ENCODE measurements around the gene RSPH4A. TPM values are rescaled to one million over a fixed set of nuclear protein-coding genes. Genes with fewer than 3 reads are reported as not detected.

RSPH4A gene
- total RNA-seq, 4 donors from 2014 or later = 0.29 to 0.50 TPM; not detected in 2

- no peak overlapping the region for H3K27ac ChIP-seq (replicated peaks in 1 of 4)
- H3K27me3 ChIP-seq = no peaks in the 10 kb centered on the region
- H3K4me1 ChIP-seq = no peaks in the 10 kb centered on the region
- H3K36me3 ChIP-seq = peaks cover 8 to 35% (median 20%) of the 10 kb centered on the region in 4 donors
- no peaks in the 10 kb centered on the region for H3K9me3 ChIP-seq
- no peak overlapping the region for H3K4me3 ChIP-seq
- intact Hi-C loops (cut with DNase I) = no loop called here
- no peak for TF ChIP-seq POLR2AphosphoS5 (IDR thresholded peaks at IDR 0.05)
- DNase-seq (ENCODE audit: extremely low spot score) = no peak
- 85% methylated on average over 2 of the region's 2 CpGs for WGBS
Measured at GRCh38 chr6:116633685-116634084, 17.4 kb downstream of the RSPH4A start.

- no peaks in the 10 kb centered on the region for H3K27me3 ChIP-seq
- no peak for TF ChIP-seq POLR2A (IDR thresholded peaks at IDR 0.05; ENCODE audit: low read depth)
- no peak for TF ChIP-seq POLR2AphosphoS5 (IDR thresholded peaks at IDR 0.05)
- TF ChIP-seq CTCF (IDR thresholded peaks at IDR 0.05) = no peak
- TF ChIP-seq EP300 (IDR thresholded peaks at IDR 0.05) = no peak
- no peaks in the 10 kb centered on the region for H3K4me1 ChIP-seq
- H3K27ac ChIP-seq (replicated peaks in 1 of 4) = no peak overlapping the region
- peaks cover 2 to 47% (median 17%) of the 10 kb centered on the region in 4 donors for H3K36me3 ChIP-seq
- no peak for DNase-seq (ENCODE audit: extremely low spot score)
- 33% methylated on average over 5 of the region's 5 CpGs for WGBS
- intact Hi-C loops (cut with DNase I) = no loop called here
- no peaks in the 10 kb centered on the region for H3K9me3 ChIP-seq
- H3K4me3 ChIP-seq = no peak overlapping the region
Measured at GRCh38 chr6:116648156-116648555, 31.9 kb downstream of the RSPH4A start.

- intact Hi-C loops (cut with DNase I) = no loop called here
Measured at GRCh38 chr6:116649129-116649528, 32.9 kb downstream of the RSPH4A start.

GRCh38 chr6:116651916-116652315 lies 35.6 kb downstream of the RSPH4A start:
- intact Hi-C loops (cut with DNase I) = no loop called here
- Histone ChIP-seq H3K27me3 (no peaks in the 10 kb centered on the region), H3K9me3 (no peaks in the 10 kb centered on the region), H3K4me1 (no peaks in the 10 kb centered on the region), H3K4me3 (no peak overlapping the region), H3K36me3 (peaks cover 4 to 60% (median 17%) of the 10 kb centered on the region in 4 donors), H3K27ac (replicated peaks in 1 of 4) (no peak overlapping the region)
- 90% methylated on average over 4 of the region's 4 CpGs for WGBS
- no peak for DNase-seq (ENCODE audit: extremely low spot score)
- TF ChIP-seq POLR2AphosphoS5 (IDR thresholded peaks at IDR 0.05) (no peak), POLR2A (IDR thresholded peaks at IDR 0.05; ENCODE audit: low read depth) (no peak), CTCF (IDR thresholded peaks at IDR 0.05) (no peak), EP300 (IDR thresholded peaks at IDR 0.05) (no peak)

More at GRCh38 chr6:116649129-116649528, 32.9 kb downstream of the RSPH4A start:
- DNase-seq (ENCODE audit: extremely low spot score) = no peak
- Histone ChIP-seq H3K27me3 (no peaks in the 10 kb centered on the region), H3K9me3 (no peaks in the 10 kb centered on the region), H3K4me3 (no peak overlapping the region), H3K36me3 (peaks cover 4 to 47% (median 17%) of the 10 kb centered on the region in 4 donors), H3K4me1 (no peaks in the 10 kb centered on the region), H3K27ac (replicated peaks in 1 of 4) (no peak overlapping the region)
- WGBS = 85% methylated on average over 3 of the region's 3 CpGs
- TF ChIP-seq POLR2A (IDR thresholded peaks at IDR 0.05; ENCODE audit: low read depth) (no peak), EP300 (IDR thresholded peaks at IDR 0.05) (no peak), POLR2AphosphoS5 (IDR thresholded peaks at IDR 0.05) (no peak), CTCF (IDR thresholded peaks at IDR 0.05) (no peak)

- TF ChIP-seq EP300 (IDR thresholded peaks at IDR 0.05) (no peak), POLR2AphosphoS5 (IDR thresholded peaks at IDR 0.05) (no peak), CTCF (IDR thresholded peaks at IDR 0.05) (no peak)
- intact Hi-C loops (cut with DNase I) = no loop called here
Measured at GRCh38 chr6:116661594-116661993, 45.3 kb downstream of the RSPH4A start.

More at GRCh38 chr6:116661594-116661993, 45.3 kb downstream of the RSPH4A start:
- Histone ChIP-seq H3K4me3 (no peak overlapping the region), H3K36me3 (peaks cover 0 to 18% (median 12%) of the 10 kb centered on the region in 4 donors), H3K27me3 (no peaks in the 10 kb centered on the region), H3K27ac (replicated peaks in 1 of 4) (no peak overlapping the region), H3K4me1 (peaks cover 14 to 22% (median 18%) of the 10 kb centered on the region in 4 donors), H3K9me3 (no peaks in the 10 kb centered on the region)
- DNase-seq (ENCODE audit: extremely low spot score) = no peak
